Stimulated activated CD4-positive, alpha-beta T cell treated with anti-CD3 and anti-CD28 coated beads, Interleukin-1b, Interleukin-23, amount 100 ng/mL, for 48 hours (primary cell): ENCODE measurements around the gene SIL1.
"Not testable (repeated sequence)": the region's sequence is repeated elsewhere in the genome, so short reads cannot be mapped to it uniquely, and the experiment has no call there.

ENCODE experiments used
- DNase-seq: peaks from one replicate; pipeline ENCODE4 v3.0.0-alpha.2; 2020

SIL1 gene

DNA sequence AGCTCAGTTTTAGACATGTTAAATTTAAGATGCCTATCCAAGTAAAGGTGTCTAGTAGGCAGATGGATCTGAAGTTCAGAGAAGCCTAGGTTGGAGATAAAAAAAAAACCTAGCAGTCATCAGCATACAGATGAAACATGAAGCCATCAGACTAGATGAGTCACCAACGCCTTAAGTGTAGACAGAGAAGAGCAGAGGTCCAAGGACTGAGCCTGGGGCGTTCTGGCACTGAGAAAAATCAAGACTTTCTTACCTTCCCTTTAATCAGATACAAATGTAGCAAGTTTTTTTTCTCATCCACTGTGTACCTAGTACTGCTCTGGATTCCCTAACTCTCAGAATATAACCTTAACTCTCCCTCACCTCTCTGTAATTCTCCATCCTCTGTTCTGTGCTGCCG lies 97.3 kb downstream of the SIL1 start:
- no peak for DNase-seq

DNA sequence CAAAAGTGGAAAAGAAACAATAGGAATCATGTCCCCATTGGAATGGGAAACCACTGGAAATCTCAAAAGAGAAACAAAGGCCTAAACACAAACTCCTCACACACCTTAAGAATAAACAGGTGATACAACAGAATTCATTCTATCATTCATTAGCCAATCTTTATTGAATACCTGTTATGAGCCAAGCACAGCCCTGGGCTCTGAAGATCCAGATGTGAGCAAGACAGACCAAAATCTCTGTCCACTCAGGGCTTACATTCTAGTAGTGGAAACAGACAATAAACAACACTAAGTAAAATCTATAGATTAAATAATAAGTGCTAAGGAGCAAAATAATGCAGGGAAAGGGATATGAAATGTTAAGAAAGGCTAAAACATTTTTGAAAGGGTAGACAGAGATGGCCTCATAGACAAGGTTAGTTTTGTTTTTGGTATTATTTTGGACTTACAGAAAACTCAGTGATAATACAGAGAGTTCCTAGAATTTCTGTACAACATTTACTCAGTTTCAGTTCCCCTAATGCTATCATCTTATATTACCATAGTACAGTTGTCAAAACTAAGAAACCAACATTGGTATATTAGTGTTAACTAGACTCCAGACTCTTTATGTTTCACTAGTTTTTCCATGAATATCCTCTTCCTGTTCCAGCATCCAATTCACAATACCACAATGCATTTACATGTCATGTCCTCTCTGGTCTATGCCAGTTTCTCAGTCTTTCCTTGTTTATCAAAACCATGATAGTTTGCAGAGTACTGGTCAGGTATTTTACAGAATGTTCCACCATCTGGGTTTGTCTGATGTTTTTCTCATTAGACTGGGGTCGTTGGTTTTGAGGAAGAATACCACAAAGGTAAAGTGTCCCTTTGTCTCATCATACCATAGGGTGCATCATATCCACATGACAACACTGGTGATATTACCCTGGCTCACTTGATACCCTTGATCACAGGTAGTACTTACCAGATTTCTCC lies 103.7 kb downstream of the SIL1 start:
- no peak for DNase-seq

DNA sequence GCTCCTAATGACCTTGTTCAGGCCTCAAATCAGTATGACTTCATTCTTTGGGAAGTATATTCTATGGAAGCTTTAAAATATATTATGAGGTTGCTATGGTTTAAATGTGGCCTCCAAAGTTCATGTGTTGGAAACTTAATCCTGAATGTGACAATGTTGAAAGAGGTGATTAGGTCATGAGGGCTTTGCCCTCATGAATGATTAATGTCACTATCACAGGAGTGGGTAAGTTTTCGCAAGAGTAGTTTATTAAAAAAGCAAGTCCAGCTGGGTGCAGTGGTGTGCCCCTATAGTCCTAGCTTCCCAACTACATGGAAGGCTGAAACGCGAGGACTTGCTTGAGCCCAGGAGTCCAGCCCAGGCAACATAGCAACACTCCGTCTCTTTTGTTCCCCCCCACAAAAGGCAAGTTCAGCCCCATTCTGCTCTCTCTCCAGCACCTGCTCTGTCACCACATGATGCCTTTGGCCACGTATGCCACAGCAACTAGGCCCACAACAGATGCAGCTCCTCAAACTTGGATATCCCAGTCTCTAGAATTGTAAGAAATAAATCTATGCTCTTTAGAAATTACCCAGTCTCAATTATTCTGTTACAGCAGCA lies 105.3 kb downstream of the SIL1 start:
- DNase-seq, result no peak

DNA sequence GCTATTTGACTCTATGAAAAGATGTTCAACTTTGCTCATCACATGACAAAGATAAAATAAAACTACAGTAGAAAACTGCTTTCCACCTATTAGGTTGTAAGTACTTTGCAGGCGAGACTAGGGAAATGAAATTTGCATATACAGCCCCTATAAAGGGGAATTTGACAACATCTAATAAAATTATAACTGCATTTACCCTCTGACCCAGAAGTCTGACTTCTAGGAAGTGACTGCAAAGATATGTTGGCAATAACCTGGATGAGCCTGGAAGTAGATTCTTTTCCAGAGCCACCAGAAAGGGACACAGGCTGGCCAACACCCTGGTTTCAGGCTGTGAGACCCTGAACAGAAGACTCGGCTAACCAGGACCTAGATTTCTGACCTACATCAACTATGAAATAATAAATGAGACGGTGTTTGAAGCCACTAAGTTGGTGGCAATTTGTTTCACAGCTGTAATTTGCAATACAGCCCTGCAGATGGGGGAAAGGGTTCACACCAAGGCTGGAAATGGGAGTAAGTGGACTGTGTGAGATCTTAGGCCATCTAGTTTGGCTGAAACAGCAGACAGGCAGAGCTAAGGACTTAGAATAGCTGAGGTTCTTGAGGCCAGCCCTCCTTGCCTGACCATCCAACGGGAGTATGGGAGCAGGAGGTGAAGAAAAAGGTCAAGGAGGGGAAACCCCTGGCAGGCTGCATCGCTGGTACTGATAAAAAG lies 106.6 kb downstream of the SIL1 start:
- DNase-seq, result no peak

GRCh38 chr5:139090581-139090980 lies 107.6 kb downstream of the SIL1 start:
- DNase-seq, result no peak

- no peak for DNase-seq
Observed at GRCh38 chr5:139088024-139088423, 110.1 kb downstream of the SIL1 start.

DNA sequence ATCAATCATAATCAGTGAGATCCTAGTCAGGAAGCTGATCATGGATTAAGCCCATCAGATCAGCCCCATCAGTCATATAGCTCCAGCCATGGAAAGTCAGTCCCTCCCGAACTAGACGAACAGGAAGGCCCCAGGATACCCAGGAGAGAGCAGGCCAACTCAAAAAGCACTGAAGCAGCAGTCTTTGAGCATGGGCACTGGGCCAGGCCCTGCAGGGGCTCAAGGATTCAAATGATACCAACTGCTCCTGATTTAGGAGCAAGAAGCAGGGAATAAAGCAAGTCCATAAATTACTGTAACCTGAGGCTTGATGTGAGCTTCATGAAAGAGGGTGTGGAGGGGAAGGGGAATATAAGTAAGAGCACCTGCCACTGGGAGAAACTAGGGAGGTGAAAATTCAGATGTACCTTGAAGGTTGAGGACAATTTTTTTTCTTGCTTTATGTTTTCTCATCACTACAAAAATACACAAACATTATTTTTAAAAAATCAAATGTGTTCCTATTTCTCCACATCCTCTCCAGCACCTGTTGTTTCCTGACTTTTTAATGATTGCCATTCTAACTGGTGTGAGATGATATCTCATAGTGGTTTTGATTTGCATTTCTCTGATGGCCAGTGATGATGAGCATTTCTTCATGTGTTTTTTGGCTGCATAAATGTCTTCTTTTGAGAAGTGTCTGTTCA lies 115.2 kb downstream of the SIL1 start:
- DNase-seq, result no peak

GRCh38 chr5:139079991-139080610 lies 118.1 kb downstream of the SIL1 start:
- DNase-seq, result no peak

- DNase-seq, result no peak
Observed at GRCh38 chr5:139079225-139079990, 118.8 kb downstream of the SIL1 start.

- no peak for DNase-seq
Observed at GRCh38 chr5:139078345-139078744, 119.8 kb downstream of the SIL1 start.

DNA sequence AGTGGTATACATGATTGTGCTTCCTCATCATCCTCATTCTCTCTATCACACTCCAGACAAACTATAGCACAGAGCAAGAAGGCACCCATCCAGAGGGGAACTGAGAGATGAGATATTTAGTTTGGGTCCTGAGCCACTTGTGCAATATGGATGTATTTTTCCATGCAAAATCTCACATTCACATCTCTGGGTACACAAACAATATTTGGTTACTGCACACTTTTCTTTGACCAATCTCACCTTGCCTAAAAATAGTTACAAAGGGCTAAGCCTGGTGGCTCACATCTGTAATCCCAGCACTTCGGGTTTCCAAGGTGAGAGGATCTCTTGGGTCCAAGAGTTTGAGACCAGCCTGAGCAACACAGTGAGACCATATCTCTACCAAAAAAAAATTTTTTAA lies 120.3 kb downstream of the SIL1 start:
- DNase-seq, result no peak

DNA sequence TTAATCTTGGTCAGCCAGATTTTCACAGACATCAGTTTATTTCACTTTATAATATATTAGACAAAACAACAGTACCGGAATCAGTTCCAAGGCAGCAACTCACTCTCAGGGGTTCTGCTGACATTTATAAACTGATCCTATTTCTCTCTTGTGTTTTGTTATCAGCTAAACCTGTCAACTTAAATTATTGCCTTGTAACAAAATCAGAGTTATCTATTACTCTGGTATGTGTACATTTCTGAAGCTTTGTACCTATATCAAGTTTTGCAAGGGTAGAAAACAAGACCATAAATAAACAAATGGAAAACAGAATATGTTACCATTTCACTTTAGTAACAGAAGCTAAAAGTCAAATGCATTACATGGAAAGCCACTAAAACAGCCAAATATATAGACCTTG lies 122.1 kb downstream of the SIL1 start:
- DNase-seq, result no peak

DNA sequence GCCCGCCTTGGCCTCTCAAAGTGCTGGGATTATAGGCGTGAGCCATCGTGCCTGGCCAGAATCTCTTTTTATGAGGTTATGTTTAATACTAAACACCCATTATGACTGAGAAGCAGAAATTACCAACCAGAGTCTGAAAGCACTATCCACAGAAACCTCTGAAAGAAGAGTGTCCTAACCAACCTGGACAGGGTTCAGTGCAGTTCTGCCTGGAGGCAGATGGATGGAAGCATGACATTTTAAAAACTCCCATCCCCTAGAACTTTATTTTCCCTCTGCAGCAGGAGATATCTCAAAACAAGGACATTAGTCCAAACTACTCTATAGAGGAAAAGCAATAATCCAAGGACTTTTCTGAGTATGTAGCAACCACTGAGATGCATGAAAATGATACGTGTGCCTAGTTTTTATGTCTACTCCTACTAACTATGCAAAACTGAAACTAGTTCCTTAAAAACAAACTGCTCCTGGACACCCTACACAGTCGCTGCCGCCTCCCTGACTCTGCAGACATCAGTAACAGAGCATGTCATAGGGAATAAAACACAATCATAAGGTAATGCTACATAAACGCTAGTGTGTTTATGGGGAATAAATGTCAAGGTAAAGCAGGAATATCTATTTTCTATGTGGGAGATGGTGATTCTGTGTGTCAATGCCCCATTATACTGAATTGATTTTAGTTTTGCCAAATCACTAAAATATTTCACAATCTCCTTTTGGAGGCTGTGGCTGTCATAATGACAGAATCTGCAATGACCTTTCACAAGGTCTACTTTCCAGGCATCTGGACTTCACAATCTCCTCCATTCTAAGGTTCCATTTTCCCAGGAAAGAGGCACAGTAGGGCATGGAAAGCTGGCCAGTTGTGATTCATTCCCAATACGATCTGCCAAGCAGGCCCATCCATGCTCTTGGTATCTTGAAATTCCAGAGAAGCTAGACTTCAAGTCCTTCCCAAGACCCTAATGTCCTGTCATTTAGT lies 122.8 kb downstream of the SIL1 start:
- DNase-seq, result no peak

GRCh38 chr5:139073956-139074355 lies 124.2 kb downstream of the SIL1 start:
- not testable (repeated sequence) for DNase-seq

- DNase-seq, result no peak
Observed at GRCh38 chr5:139068494-139069151, 129.5 kb downstream of the SIL1 start.

- DNase-seq, result no peak
Observed at GRCh38 chr5:139068060-139068459, 130.1 kb downstream of the SIL1 start.

DNA sequence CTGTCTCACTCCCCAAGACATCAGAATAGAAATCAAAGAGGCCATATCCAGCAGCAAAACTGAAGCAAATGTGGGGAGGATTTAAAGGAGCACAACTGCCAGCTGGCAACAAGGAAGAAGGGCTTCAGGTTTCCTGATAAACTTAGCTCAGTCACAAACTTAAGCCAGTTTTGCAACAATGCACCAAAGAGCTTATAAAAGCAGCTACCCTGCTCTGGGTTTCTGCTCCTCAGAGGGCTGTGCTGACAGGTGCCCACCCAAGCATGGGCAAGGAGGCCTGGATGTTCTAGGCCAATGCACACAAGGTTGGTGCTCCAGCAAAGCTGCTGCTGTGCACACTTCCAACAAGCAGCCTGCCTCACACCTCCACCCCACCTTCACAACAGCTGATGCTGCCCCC lies 132.9 kb downstream of the SIL1 start:
- no peak for DNase-seq

DNA sequence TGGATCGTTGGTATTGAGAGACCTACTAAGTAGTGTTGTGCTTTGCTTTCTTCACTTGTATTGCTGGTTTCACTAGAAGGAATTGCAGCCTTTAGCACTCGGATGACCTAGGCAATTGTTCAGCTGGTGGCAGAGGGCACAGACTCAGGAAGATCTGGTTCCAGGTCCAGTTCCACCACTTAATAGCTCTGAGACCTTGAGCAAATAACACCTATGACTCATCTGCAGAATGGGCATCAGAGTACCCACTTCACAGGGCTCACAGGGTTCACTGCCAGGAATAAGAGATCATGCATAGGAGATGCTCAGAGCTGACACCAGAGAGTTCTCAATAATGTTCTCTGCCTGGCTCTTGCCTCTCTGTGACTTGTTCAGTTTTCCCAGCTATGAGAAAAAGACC lies 133.6 kb downstream of the SIL1 start:
- DNase-seq, result no peak

DNA sequence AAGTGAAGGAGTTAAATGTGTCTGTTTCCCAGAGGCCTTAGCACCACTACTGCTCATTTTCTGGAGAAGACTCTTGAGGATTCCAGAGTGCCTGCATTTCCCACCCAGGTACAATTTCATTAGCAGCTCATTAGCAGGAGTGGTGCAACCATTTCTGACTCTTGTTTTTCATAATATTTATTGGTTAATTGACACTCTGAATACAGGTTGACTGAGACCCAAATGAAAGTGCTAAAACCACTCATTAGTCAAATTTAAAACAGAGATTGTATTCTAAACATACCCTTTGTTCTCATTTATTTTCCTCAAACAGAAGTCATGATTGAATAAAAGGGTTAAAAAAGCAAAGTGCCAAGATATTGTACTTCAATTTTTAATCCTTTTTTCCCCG lies 134.5 kb downstream of the SIL1 start:
- no peak for DNase-seq
